Loucy (cell line): Measurements from ENCODE around the gene PRKCE.

Experiments used
- H2AFZ ChIP-seq: fragments of 200-600 bp; sonication (generic); 2 replicates; pipeline ENCODE4 v1.6.0; 2016; ENCODE audit warnings: antibody characterized with exemption, mild to moderate bottlenecking, low read length, moderate library complexity
- H3F3A ChIP-seq: fragments of 200-600 bp; 2 replicates; pipeline ENCODE4 v1.6.0; 2016; ENCODE audit warnings: antibody characterized with exemption, low read depth, mild to moderate bottlenecking
- H3K27me3 ChIP-seq: fragments of 200-600 bp; sonication (generic); 2 replicates; pipeline ENCODE4 v1.6.1; 2014; ENCODE audit warnings: low read length, mild to moderate bottlenecking; ENCODE audit not compliant: insufficient read depth, poor library complexity, severe bottlenecking
- H3K36me3 ChIP-seq: fragments of 200-600 bp; sonication (generic); 2 replicates; pipeline ENCODE4 v1.6.1; 2016; ENCODE audit warnings: low read length; ENCODE audit not compliant: insufficient read depth
- H3K4me1 ChIP-seq: fragments of 200-600 bp; sonication (generic); 2 replicates; pipeline ENCODE4 v1.5.1; 2014; ENCODE audit warnings: low read length, mild to moderate bottlenecking; ENCODE audit not compliant: insufficient read depth, poor library complexity, severe bottlenecking
- H3K4me2 ChIP-seq: fragments of 200-600 bp; sonication (generic); 2 replicates; pipeline ENCODE4 v1.6.0; 2014; ENCODE audit warnings: antibody characterized with exemption, low read length, low read depth, mild to moderate bottlenecking; ENCODE audit not compliant: poor library complexity, severe bottlenecking
- H3K4me3 ChIP-seq: fragments of 200-600 bp; sonication (generic); 2 replicates; pipeline ENCODE4 v1.5.1; 2014; ENCODE audit warnings: low read length, mild to moderate bottlenecking, mixed read lengths; ENCODE audit not compliant: poor library complexity, severe bottlenecking
- H3K79me2 ChIP-seq: fragments of 200-600 bp; sonication (generic); 2 replicates; pipeline ENCODE4 v1.6.1; 2014; ENCODE audit warnings: low read length; ENCODE audit not compliant: insufficient read depth
- H3K9ac ChIP-seq: fragments of 200-600 bp; sonication (generic); 2 replicates; pipeline ENCODE4 v1.6.0; 2014; ENCODE audit warnings: mild to moderate bottlenecking, low read depth, low read length, moderate library complexity; ENCODE audit not compliant: poor library complexity, severe bottlenecking
- H3K9me2 ChIP-seq: fragments of 200-600 bp; sonication (generic); replicated peaks from 2 replicates; pipeline ENCODE4 v1.6.1; 2016; ENCODE audit warnings: low read depth, low read length, mixed read lengths
- H3K9me3 ChIP-seq: fragments of 200-600 bp; sonication (generic); 2 replicates; pipeline ENCODE4 v1.6.1; 2014; ENCODE audit warnings: mild to moderate bottlenecking, antibody characterized with exemption, low read length, low read depth; ENCODE audit not compliant: insufficient read depth
- H4K20me1 ChIP-seq: fragments of 200-600 bp; sonication (generic); 2 replicates; pipeline ENCODE4 v1.6.0; 2014; ENCODE audit warnings: antibody characterized with exemption, low read length, mild to moderate bottlenecking; ENCODE audit not compliant: insufficient read depth, poor library complexity, severe bottlenecking
- CTCF ChIP-seq: fragments of 200-600 bp; sonication (generic); conservative IDR thresholded peaks from 2 replicates; pipeline ENCODE4 v1.5.1; 2014; ENCODE audit warnings: mild to moderate bottlenecking, antibody characterized with exemption, low read length
- EZH2phosphoT487 ChIP-seq: fragments of 200-600 bp; IDR thresholded peaks from 2 replicates; pipeline ENCODE4 v1.6.1; 2018; ENCODE audit warnings: antibody characterized with exemption, mild to moderate bottlenecking, moderate library complexity, borderline replicate concordance

The PRKCE gene

DNA sequence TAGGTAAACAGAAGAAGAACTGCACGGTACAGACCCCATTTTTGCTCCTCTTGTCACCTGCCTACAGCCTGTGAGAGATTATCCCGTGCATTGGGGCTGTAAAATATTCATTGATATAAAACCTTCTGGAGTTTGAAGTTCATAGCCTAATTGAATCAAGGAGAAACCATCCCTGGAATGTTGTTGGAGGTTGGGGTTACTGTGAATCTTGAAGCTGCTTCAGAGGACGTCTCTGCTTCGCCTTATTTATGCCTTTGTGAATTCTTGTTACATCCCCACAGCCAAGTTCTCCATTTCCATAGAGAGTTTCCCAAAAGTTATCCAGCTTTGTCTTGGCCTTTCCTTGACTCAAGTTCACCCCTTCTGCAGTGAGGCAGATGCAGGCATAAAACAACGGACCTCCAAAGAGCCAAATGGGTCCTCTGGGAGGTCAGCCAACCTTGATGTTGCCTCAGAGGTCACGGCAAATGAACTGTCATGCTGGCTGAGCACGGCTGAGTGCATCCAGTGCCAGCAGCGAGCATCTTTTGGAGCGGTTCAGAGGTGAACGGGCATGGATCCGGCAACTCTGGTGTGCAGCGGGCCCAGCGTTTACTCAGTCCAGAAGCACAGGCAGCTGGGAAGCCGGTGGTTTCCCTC, 317.6 kb downstream of the PRKCE start:
- H4K20me1 ChIP-seq = no peaks in the 10 kb centered on the region
- TF ChIP-seq CTCF (no peak), EZH2phosphoT487 (no peak)
- H3K27me3 ChIP-seq = no peaks in the 10 kb centered on the region
- no peak overlapping the region for H3K4me3 ChIP-seq
- H3K36me3 ChIP-seq = no peaks in the 10 kb centered on the region
- H3K9ac ChIP-seq = no peak overlapping the region
- H3F3A ChIP-seq = peaks cover 10% of the 10 kb centered on the region; the same call in 1 of the 2 replicates
- H3K4me2 ChIP-seq = no peak overlapping the region
- no peaks in the 10 kb centered on the region for H3K9me3 ChIP-seq
- no peaks in the 10 kb centered on the region for H3K9me2 ChIP-seq
- H2AFZ ChIP-seq = no peak overlapping the region
- H3K79me2 ChIP-seq = peaks cover 12% of the 10 kb centered on the region; the same call in 1 of the 2 replicates
- H3K4me1 ChIP-seq = peaks cover 26% of the 10 kb centered on the region

GRCh38 chr2:45973426-45973825, 322.0 kb downstream of the PRKCE start:
- Histone ChIP-seq H3K4me3 (no peak overlapping the region), H3K79me2 (no peaks in the 10 kb centered on the region), H3K4me1 (no peaks in the 10 kb centered on the region), H3F3A (no peaks in the 10 kb centered on the region), H4K20me1 (no peaks in the 10 kb centered on the region), H3K27me3 (no peaks in the 10 kb centered on the region), H3K36me3 (peaks cover 7% of the 10 kb centered on the region; the same call in 1 of the 2 replicates), H2AFZ (no peak overlapping the region), H3K9me3 (no peaks in the 10 kb centered on the region), H3K9ac (no peak overlapping the region), H3K4me2 (no peak overlapping the region), H3K9me2 (no peaks in the 10 kb centered on the region)
- no peak for TF ChIP-seq EZH2phosphoT487

GRCh38 chr2:45974056-45974455, 322.6 kb downstream of the PRKCE start:
- Histone ChIP-seq H4K20me1 (no peaks in the 10 kb centered on the region), H3K9me2 (no peaks in the 10 kb centered on the region), H2AFZ (no peak overlapping the region), H3K36me3 (peaks cover 11% of the 10 kb centered on the region; the same call in 1 of the 2 replicates), H3K4me3 (no peak overlapping the region), H3K4me1 (no peaks in the 10 kb centered on the region), H3K79me2 (no peaks in the 10 kb centered on the region), H3K9ac (no peak overlapping the region), H3K4me2 (no peak overlapping the region), H3K27me3 (no peaks in the 10 kb centered on the region), H3K9me3 (no peaks in the 10 kb centered on the region), H3F3A (no peaks in the 10 kb centered on the region)
- TF ChIP-seq CTCF = no peak
- no peak for TF ChIP-seq EZH2phosphoT487
